ENCODE results near the gene GALNT18. TPM values are rescaled to one million over a fixed set of nuclear protein-coding genes. Genes with fewer than 3 reads are reported as not detected.

The GALNT18 gene
- total and polyA plus RNA-seq, 4 donors = 9.8 to 20.1 (median 12.8) TPM

GRCh38 chr11:11531131-11531908, 90.5 kb downstream of the GALNT18 start:
- WGBS (ENCODE audit: insufficient coverage) = 91% methylated on average over 5 of the region's 11 CpGs
- Histone ChIP-seq H3K36me3 (ENCODE audit: control insufficient read depth, insufficient read depth, low read length) (no peaks in the 10 kb centered on the region), H3K27ac (ENCODE audit: low read depth, low read length) (no peak overlapping the region), H3K4me1 (ENCODE audit: control insufficient read depth, insufficient read depth, low read length) (peaks cover 35% of the 10 kb centered on the region), H3K27me3 (ENCODE audit: control insufficient read depth, insufficient read depth, low read length) (peaks cover 3% of the 10 kb centered on the region), H3K4me3 (ENCODE audit: low read depth, low read length) (no peak overlapping the region), H3K9me3 (ENCODE audit: control insufficient read depth, insufficient read depth, low read length) (no peaks in the 10 kb centered on the region)
- peak in 2 of 6 donors; percentile 62 to 70 for DNase-seq (ENCODE audit: low read depth in 4 of 6, low spot score in 6 of 6)

- Histone ChIP-seq H3K4me1 (ENCODE audit: control insufficient read depth, insufficient read depth, low read length) (peaks cover 22% of the 10 kb centered on the region), H3K9me3 (ENCODE audit: control insufficient read depth, insufficient read depth, low read length) (no peaks in the 10 kb centered on the region), H3K27ac (ENCODE audit: low read depth, low read length) (no peak overlapping the region), H3K27me3 (ENCODE audit: control insufficient read depth, insufficient read depth, low read length) (peaks cover under 1% of the 10 kb centered on the region), H3K36me3 (ENCODE audit: control insufficient read depth, insufficient read depth, low read length) (no peaks in the 10 kb centered on the region), H3K4me3 (ENCODE audit: low read depth, low read length) (no peak overlapping the region)
- DNase-seq (ENCODE audit: low read depth in 4 of 6, low spot score in 6 of 6) = no peak
- 100% methylated on average over 1 of the region's 1 CpG for WGBS (ENCODE audit: insufficient coverage)
These were observed 92.8 kb downstream of the GALNT18 start for GRCh38 chr11:11528986-11529385.

DNA sequence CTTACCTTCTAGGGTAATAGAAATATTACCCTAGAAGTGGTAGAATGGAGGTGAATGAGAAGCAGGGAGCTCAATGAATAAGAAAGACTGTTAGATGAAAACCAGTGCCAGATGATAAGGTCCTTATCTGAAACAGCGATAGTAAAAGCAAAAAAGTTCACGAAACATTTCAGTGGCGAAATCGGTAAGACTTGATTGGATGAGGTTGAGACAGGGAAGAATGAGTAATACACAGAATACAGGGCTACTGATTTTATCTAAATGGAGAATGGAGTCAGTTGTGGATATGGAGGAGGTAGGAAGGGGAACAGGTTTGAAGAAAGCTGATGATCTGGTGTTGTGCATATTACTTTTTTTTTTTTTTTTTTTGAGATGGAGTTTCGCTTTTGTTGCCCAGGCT, 96.5 kb downstream of the GALNT18 start:
- Histone ChIP-seq H3K27me3 (ENCODE audit: control insufficient read depth, insufficient read depth, low read length) (peaks cover 3% of the 10 kb centered on the region), H3K27ac (ENCODE audit: low read depth, low read length) (no peak overlapping the region), H3K4me3 (ENCODE audit: low read depth, low read length) (no peak overlapping the region), H3K36me3 (ENCODE audit: control insufficient read depth, insufficient read depth, low read length) (no peaks in the 10 kb centered on the region), H3K4me1 (ENCODE audit: control insufficient read depth, insufficient read depth, low read length) (peaks cover 18% of the 10 kb centered on the region), H3K9me3 (ENCODE audit: control insufficient read depth, insufficient read depth, low read length) (no peaks in the 10 kb centered on the region)
- WGBS (ENCODE audit: insufficient coverage) = 98% methylated on average over 4 of the region's 5 CpGs
- no peak for DNase-seq (ENCODE audit: low read depth in 4 of 6, low spot score in 6 of 6)

GRCh38 chr11:11524436-11525061, 97.3 kb downstream of the GALNT18 start:
- no peaks in the 10 kb centered on the region for H3K9me3 ChIP-seq (ENCODE audit: control insufficient read depth, insufficient read depth, low read length)
- H3K27ac ChIP-seq (ENCODE audit: low read depth, low read length) = no peak overlapping the region
- peaks cover 3% of the 10 kb centered on the region for H3K27me3 ChIP-seq (ENCODE audit: control insufficient read depth, insufficient read depth, low read length)
- peak in 1 of 6 donors; percentile 46 for DNase-seq (ENCODE audit: low read depth in 4 of 6, low spot score in 6 of 6)
- H3K4me3 ChIP-seq (ENCODE audit: low read depth, low read length) = no peak overlapping the region
- peaks cover 17% of the 10 kb centered on the region for H3K4me1 ChIP-seq (ENCODE audit: control insufficient read depth, insufficient read depth, low read length)
- 78% methylated on average over 2 of the region's 5 CpGs for WGBS (ENCODE audit: insufficient coverage)
- H3K36me3 ChIP-seq (ENCODE audit: control insufficient read depth, insufficient read depth, low read length) = no peaks in the 10 kb centered on the region

DNA sequence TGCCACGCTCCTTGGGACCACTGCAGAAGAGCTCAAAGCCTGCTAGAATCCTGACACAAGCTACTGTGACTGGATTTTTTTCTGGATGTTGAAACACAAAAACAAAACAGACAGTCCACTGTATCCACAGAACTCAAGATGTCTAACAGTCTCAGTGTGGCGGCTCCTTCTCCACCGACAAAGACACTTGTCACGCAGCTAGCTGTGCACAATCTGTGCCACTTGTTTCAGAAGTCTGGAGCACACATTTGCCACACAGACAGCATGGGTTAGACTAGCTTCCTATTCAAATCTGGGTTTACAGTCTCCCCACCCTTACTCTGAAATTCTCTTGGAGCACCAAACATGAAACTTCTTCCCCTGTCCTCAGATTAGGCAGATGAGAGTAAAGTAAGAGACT, 99.2 kb downstream of the GALNT18 start:
- WGBS (ENCODE audit: insufficient coverage) = 69% methylated on average over 4 of the region's 4 CpGs
- no peaks in the 10 kb centered on the region for H3K9me3 ChIP-seq (ENCODE audit: control insufficient read depth, insufficient read depth, low read length)
- peaks cover 15% of the 10 kb centered on the region for H3K4me1 ChIP-seq (ENCODE audit: control insufficient read depth, insufficient read depth, low read length)
- no peak overlapping the region for H3K27ac ChIP-seq (ENCODE audit: low read depth, low read length)
- H3K27me3 ChIP-seq (ENCODE audit: control insufficient read depth, insufficient read depth, low read length) = peaks cover 8% of the 10 kb centered on the region
- peak in 1 of 6 donors; percentile 73 for DNase-seq (ENCODE audit: low read depth in 4 of 6, low spot score in 6 of 6)
- H3K36me3 ChIP-seq (ENCODE audit: control insufficient read depth, insufficient read depth, low read length) = no peaks in the 10 kb centered on the region
- no peak overlapping the region for H3K4me3 ChIP-seq (ENCODE audit: low read depth, low read length)

- no peak overlapping the region for H3K27ac ChIP-seq (ENCODE audit: low read depth, low read length)
- no peak for DNase-seq (ENCODE audit: low read depth in 4 of 6, low spot score in 6 of 6)
- peaks cover 17% of the 10 kb centered on the region for H3K4me1 ChIP-seq (ENCODE audit: control insufficient read depth, insufficient read depth, low read length)
These were observed 100.4 kb downstream of the GALNT18 start for GRCh38 chr11:11521306-11522002.

DNA sequence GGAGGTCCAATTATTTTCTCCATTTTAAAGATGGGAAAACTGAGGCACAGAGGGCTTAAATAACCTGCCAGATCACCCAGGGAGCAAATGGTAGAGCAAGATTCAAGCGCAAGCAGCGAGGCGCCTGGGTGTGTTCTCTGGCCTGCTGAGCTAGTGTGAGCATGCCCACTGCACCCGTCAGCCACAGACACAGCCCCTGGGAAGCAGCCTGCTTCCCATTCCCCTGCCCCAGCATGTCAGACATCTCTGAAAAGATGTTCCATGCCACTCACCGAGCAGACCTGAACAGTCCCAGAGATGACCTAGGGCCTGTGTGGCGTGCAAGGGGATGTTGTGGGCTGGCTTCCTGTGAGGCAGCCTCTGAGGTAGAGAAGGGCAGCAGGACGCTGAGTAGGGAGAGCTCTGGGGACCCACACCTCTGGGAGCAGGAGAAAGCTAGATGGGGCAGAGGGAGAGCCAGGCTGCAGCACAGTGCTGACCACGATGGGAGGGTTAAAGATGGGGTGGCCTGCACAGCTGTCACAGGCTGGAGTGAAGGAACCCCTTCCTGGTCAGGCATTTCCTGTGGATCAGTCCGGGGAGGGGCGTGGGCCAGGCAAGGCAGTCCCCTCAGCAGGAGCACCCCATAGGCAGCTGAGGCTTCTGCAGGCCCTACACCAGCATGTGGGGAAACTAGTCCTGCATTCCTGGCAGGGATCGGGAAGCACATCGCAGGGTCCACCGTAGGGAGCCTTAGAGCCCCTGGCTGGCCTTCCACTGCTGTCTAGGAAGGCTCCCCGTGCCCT, 101.4 kb downstream of the GALNT18 start:
- peaks cover 17% of the 10 kb centered on the region for H3K4me1 ChIP-seq (ENCODE audit: control insufficient read depth, insufficient read depth, low read length)
- no peak for DNase-seq (ENCODE audit: low read depth in 4 of 6, low spot score in 6 of 6)
- H3K36me3 ChIP-seq (ENCODE audit: control insufficient read depth, insufficient read depth, low read length) = no peaks in the 10 kb centered on the region
- H3K4me3 ChIP-seq (ENCODE audit: low read depth, low read length) = no peak overlapping the region
- H3K27me3 ChIP-seq (ENCODE audit: control insufficient read depth, insufficient read depth, low read length) = peaks cover 8% of the 10 kb centered on the region
- no peaks in the 10 kb centered on the region for H3K9me3 ChIP-seq (ENCODE audit: control insufficient read depth, insufficient read depth, low read length)
- 79% methylated on average over 14 of the region's 14 CpGs for WGBS (ENCODE audit: insufficient coverage)
- H3K27ac ChIP-seq (ENCODE audit: low read depth, low read length) = no peak overlapping the region

More at GRCh38 chr11:11521306-11522002, 100.4 kb downstream of the GALNT18 start:
- Histone ChIP-seq H3K27me3 (ENCODE audit: control insufficient read depth, insufficient read depth, low read length) (peaks cover 8% of the 10 kb centered on the region), H3K9me3 (ENCODE audit: control insufficient read depth, insufficient read depth, low read length) (no peaks in the 10 kb centered on the region), H3K36me3 (ENCODE audit: control insufficient read depth, insufficient read depth, low read length) (no peaks in the 10 kb centered on the region), H3K4me3 (ENCODE audit: low read depth, low read length) (no peak overlapping the region)
- WGBS (ENCODE audit: insufficient coverage) = 93% methylated on average over 10 of the region's 13 CpGs

GRCh38 chr11:11519184-11519583, 102.6 kb downstream of the GALNT18 start:
- Histone ChIP-seq H3K9me3 (ENCODE audit: control insufficient read depth, insufficient read depth, low read length) (no peaks in the 10 kb centered on the region), H3K4me3 (ENCODE audit: low read depth, low read length) (no peak overlapping the region), H3K4me1 (ENCODE audit: control insufficient read depth, insufficient read depth, low read length) (peaks cover 18% of the 10 kb centered on the region), H3K36me3 (ENCODE audit: control insufficient read depth, insufficient read depth, low read length) (no peaks in the 10 kb centered on the region), H3K27ac (ENCODE audit: low read depth, low read length) (no peak overlapping the region), H3K27me3 (ENCODE audit: control insufficient read depth, insufficient read depth, low read length) (peaks cover 13% of the 10 kb centered on the region)
- 82% methylated on average over 4 of the region's 4 CpGs for WGBS (ENCODE audit: insufficient coverage)
- no peak for DNase-seq (ENCODE audit: low read depth in 4 of 6, low spot score in 6 of 6)

GRCh38 chr11:11514246-11514645, 107.6 kb downstream of the GALNT18 start:
- WGBS (ENCODE audit: insufficient coverage) = 86% methylated on average over 3 of the region's 3 CpGs
- no peaks in the 10 kb centered on the region for H3K36me3 ChIP-seq (ENCODE audit: control insufficient read depth, insufficient read depth, low read length)
- no peaks in the 10 kb centered on the region for H3K9me3 ChIP-seq (ENCODE audit: control insufficient read depth, insufficient read depth, low read length)
- H3K27ac ChIP-seq (ENCODE audit: low read depth, low read length) = no peak overlapping the region
- no peak overlapping the region for H3K4me3 ChIP-seq (ENCODE audit: low read depth, low read length)
- no peak for DNase-seq (ENCODE audit: low read depth in 4 of 6, low spot score in 6 of 6)
- H3K4me1 ChIP-seq (ENCODE audit: control insufficient read depth, insufficient read depth, low read length) = peaks cover 25% of the 10 kb centered on the region
- peaks cover 11% of the 10 kb centered on the region for H3K27me3 ChIP-seq (ENCODE audit: control insufficient read depth, insufficient read depth, low read length)

All from spinal cord (tissue), 10 donors.